IPS-18c (cell line): ENCODE measurements around the gene ROR1.
"Not testable (repeated sequence)": the region's sequence is repeated elsewhere in the genome, so short reads cannot be mapped to it uniquely, and the experiment has no call there.

Experiments
- H3K4me3 ChIP-seq: 2 replicates; pipeline ENCODE4 v1.7.0; 2013; ENCODE audit warnings: low read depth, mild to moderate bottlenecking, low read length, moderate library complexity; ENCODE audit not compliant: insufficient read depth
- H3K9me3 ChIP-seq: one replicate; pipeline ENCODE4 v1.6.1; 2013; ENCODE audit warnings: mild to moderate bottlenecking, low read length, moderate library complexity; ENCODE audit not compliant: control insufficient read depth, insufficient read depth

Gene ROR1

GRCh38 chr1:64212031-64212430 is 438.2 kb downstream of the ROR1 start:
- no peaks in the 10 kb centered on the region for H3K9me3 ChIP-seq
- no peak overlapping the region for H3K4me3 ChIP-seq

GRCh38 chr1:64215576-64215975 is 441.8 kb downstream of the ROR1 start:
- Histone ChIP-seq H3K9me3 (no peaks in the 10 kb centered on the region), H3K4me3 (no peak overlapping the region)

- no peak overlapping the region for H3K4me3 ChIP-seq
- H3K9me3 ChIP-seq, result no peaks in the 10 kb centered on the region
These were observed 446.4 kb downstream of the ROR1 start for GRCh38 chr1:64220241-64220640.

GRCh38 chr1:64223329-64224151 is 449.7 kb downstream of the ROR1 start:
- Histone ChIP-seq H3K9me3 (no peaks in the 10 kb centered on the region), H3K4me3 (no peak overlapping the region)

- not testable (repeated sequence) for H3K4me3 ChIP-seq, H3K9me3 ChIP-seq
These were observed 450.4 kb downstream of the ROR1 start for GRCh38 chr1:64224236-64224635.

GRCh38 chr1:64228167-64228957 is 454.5 kb downstream of the ROR1 start:
- Histone ChIP-seq H3K4me3 (no peak overlapping the region), H3K9me3 (no peaks in the 10 kb centered on the region)

- no peaks in the 10 kb centered on the region for H3K9me3 ChIP-seq
These were observed 455.5 kb downstream of the ROR1 start for GRCh38 chr1:64229307-64229706.

More at GRCh38 chr1:64229307-64229706, 455.5 kb downstream of the ROR1 start:
- no peak overlapping the region for H3K4me3 ChIP-seq
